Measurements from ENCODE around the gene NTN1.

DNA sequence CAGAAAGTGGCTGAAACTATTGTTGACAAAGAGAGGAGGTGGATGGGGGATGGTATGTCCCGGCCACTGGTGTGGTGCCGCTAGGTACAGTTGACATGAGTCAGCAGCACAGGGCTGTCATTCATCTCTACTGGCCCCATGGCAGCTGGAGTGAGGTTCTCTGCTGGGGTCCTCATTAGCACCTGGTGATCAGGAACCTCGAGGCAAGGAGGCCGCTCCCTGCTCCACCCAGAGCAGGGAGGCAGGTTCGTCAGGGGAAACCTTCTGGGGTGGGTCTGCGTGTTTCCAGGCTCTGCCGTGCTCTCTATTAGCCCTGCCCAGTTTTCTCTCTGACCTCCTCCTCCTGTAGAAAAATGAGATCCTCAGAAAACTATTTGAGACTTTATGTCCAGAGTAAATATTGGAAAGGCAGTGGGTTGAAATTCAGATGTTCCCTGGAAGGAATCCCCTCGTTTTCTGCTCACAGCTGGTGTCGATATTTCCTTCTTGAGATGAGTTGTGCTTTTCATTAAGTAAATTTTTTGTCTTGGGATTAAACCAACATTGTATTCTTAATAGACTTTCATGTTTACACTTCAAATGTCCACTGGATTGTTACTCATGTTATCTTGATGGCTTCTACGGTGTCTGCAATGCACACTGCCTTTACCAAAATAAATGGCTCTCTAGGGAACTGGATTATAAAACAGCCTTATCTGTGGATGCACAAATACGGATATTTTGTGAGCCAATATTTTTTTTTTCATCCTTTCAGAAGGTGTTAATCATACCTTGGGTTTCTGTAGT is 7.1 kb downstream of the NTN1 start:
- TF ChIP-seq POLR2A (IDR thresholded peaks at IDR 0.05) (no peak), POLR2AphosphoS5 (IDR thresholded peaks at IDR 0.05) (no peak), EP300 (IDR thresholded peaks at IDR 0.05) (no peak)
- TF ChIP-seq, protein P1, sequence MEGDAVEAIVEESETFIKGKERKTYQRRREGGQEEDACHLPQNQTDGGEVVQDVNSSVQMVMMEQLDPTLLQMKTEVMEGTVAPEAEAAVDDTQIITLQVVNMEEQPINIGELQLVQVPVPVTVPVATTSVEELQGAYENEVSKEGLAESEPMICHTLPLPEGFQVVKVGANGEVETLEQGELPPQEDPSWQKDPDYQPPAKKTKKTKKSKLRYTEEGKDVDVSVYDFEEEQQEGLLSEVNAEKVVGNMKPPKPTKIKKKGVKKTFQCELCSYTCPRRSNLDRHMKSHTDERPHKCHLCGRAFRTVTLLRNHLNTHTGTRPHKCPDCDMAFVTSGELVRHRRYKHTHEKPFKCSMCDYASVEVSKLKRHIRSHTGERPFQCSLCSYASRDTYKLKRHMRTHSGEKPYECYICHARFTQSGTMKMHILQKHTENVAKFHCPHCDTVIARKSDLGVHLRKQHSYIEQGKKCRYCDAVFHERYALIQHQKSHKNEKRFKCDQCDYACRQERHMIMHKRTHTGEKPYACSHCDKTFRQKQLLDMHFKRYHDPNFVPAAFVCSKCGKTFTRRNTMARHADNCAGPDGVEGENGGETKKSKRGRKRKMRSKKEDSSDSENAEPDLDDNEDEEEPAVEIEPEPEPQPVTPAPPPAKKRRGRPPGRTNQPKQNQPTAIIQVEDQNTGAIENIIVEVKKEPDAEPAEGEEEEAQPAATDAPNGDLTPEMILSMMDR (IDR thresholded peaks at IDR 0.05): no peak

All from gastroesophageal sphincter (tissue), 3 donors.